Mesenteric fat pad (tissue), 1 donor: ENCODE results near the gene CACNA2D4. TPM values are rescaled to one million over a fixed set of nuclear protein-coding genes. Genes with fewer than 3 reads are reported as not detected.
A peak's percentile ranks its signal among the peaks of the same experiment; 100 is the strongest.

Experiments
- DNase-seq: peaks from one replicate; pipeline ENCODE4 v3.0.0-alpha.2; 2020; ENCODE audit warnings: low spot score
- total RNA-seq: library from RNA; stranded (reverse); fragmentation: NEBNext Ultra II Directional; extraction: Animal tissue kit (Norgen Biotek cat#: 25700); gene quantifications from one replicate; pipeline ENCODE4 v1.2.1, GENCODE V29; 2021
- donor health status: DM: yes; HTN: yes; CAD: no.

The CACNA2D4 gene
- total RNA-seq, 1 donor from 2014 or later: 8.8 TPM

DNA sequence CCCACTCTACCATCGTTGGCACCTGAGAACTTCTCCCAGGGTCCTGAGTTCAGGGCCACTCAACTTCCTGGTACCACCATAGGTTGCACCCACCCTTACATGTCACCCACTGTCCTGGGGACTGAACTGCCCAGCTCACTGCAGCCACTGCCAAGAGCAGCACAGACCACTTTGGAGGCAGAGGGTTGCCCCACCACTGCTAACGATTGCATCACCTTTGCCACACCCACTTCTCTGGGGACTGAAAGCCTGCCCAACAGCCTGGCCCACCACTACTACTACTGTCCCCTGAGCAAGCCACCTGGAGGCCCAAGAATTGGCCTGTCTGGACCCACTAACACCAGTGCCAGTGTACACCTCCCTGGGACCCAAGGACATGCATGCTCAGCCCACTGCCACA lies 27.6 kb downstream of the CACNA2D4 start:
- DNase-seq: no peak

GRCh38 chr12:1890119-1890703 lies 28.2 kb downstream of the CACNA2D4 start:
- peak; percentile 86 for DNase-seq

- DNase-seq: no peak
Measured at GRCh38 chr12:1888923-1889322, 29.5 kb downstream of the CACNA2D4 start.

DNA sequence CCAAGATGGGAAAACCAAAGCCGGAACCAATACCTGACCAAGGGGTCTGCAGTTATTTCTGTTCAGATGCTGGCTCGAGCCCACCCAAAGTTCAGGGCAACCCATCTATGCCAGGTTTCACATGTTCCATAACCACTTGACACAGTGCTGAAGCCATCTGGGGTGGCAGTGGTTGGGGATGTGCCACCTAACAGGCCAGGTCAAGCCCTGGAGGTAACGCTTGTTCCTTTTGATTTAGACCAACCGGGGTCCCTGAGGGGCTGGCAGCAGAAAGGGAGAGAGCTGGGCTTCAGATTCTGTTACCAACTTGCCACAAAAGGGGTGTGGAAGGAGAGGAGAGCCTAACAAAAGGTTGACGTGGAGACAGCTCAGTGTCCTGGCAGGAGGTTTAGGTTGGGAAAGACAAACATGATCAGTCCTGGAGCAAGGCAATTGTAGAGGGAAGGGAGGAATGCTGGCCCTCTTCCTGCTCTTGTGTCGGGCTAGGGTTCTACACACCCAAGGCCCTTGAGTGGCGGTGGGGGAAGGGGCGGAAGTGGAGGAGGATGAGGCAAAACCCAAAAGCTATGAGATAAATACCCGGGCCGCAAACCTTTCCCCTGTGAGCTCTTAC lies 31.9 kb downstream of the CACNA2D4 start:
- peak; percentile 82 for DNase-seq

- no peak for DNase-seq
Measured at GRCh38 chr12:1885599-1886245, 32.7 kb downstream of the CACNA2D4 start.

GRCh38 chr12:1885082-1885596 lies 33.3 kb downstream of the CACNA2D4 start:
- no peak for DNase-seq

- DNase-seq: no peak
Measured at GRCh38 chr12:1884651-1885050, 33.8 kb downstream of the CACNA2D4 start.

GRCh38 chr12:1883513-1883912 lies 34.9 kb downstream of the CACNA2D4 start:
- DNase-seq: no peak

- DNase-seq: no peak
Measured at GRCh38 chr12:1882850-1883470, 35.5 kb downstream of the CACNA2D4 start.

GRCh38 chr12:1882405-1882804 lies 36.0 kb downstream of the CACNA2D4 start:
- no peak for DNase-seq

- DNase-seq: no peak
Measured at GRCh38 chr12:1881936-1882335, 36.5 kb downstream of the CACNA2D4 start.

DNA sequence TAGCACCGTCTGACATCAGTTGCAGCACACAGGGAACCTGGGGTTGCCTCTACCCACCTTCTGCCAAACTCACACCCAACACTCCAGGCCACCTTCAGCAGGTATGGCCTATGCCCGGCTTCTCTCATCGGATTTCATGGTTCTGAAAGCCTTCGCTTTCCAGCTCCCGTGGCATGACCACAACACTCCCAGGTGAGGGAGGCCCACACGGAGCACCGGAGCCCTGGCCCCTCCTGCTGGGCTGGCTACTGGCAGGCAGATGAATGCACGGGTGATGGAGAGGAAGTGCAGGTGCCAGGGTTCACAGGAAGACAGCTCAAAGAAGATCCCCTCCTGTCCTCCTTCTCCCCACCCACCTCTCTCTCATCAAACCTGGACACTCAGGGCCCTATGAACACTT lies 37.2 kb downstream of the CACNA2D4 start:
- no peak for DNase-seq

- peak; percentile 86 for DNase-seq
Measured at GRCh38 chr12:1880876-1881275, 37.6 kb downstream of the CACNA2D4 start.

GRCh38 chr12:1880153-1880845 lies 38.2 kb downstream of the CACNA2D4 start:
- DNase-seq: peak; percentile 82

DNA sequence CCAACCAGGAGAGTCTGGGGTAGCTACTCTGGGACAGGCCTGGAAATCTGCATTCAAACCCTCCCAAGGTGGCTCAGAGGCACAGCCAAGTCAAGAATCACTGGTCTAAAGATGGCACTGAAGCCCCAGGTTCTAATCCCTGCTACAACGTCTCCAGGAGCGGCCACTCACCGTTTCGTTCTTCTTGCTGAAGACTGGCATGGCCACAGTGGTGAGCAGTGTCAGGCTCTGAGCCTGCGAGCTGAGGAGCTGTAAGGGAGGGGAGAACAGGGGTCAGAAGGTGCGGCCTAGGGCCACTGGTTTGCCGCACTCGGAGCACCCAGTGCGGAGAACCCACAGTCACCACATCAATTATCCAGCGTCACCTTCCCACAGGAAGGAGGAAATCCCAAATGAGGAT lies 38.8 kb downstream of the CACNA2D4 start:
- DNase-seq: peak; percentile 79

- DNase-seq: no peak
Measured at GRCh38 chr12:1878695-1879094, 39.8 kb downstream of the CACNA2D4 start.

- DNase-seq: no peak
Measured at GRCh38 chr12:1878214-1878613, 40.2 kb downstream of the CACNA2D4 start.

DNA sequence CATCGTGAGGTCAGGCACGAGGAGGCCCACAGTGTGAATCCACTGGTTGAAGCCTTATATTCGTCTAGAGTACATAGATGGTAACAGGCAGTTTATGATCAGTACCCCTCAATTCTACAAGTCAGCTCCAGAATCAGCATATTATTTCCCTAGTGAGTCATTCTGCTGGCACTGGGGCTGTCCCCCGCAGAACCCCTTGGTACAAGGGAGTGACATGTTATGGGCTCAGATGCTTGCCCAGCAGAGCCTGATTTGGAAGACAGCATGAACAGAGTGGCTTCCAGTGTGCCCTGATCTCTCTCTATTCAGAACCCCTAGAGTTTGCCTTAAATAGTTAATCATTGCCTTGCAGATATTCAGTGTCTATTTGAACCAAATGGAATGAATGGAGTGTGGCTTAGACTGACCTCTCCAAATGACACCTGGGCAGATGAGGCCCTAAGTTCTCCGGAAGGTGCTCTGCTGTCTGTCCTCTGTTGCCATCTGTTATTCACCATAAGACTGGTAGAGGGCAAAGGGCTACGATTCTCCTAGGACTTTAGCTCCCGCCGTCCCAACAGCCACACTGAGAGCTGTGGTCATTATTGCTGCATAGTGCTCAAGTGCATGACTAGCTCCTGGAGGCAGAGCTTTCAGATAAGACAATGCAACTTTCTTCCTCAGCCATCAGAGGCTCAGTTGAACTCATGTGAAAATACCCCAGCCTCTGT lies 41.1 kb downstream of the CACNA2D4 start:
- DNase-seq: no peak

DNA sequence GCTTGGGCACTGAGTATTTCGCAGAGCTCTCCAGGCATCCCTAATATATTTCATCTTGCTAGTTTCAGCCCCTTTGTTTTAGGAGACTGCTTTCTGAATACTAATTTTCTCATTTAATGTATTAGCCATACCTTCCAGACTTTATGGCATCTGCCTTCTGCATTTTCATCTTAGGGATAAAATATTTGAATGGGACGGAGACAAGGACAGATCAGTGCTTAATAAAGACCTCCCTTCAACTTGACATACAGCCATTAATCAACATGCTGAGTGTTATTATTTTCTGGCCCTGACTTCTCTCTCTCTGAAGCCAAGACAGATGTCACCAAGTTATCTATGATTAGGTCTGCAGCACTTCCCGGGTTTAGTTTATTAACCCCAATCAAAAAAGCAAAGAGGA lies 42.4 kb downstream of the CACNA2D4 start:
- DNase-seq: no peak

DNA sequence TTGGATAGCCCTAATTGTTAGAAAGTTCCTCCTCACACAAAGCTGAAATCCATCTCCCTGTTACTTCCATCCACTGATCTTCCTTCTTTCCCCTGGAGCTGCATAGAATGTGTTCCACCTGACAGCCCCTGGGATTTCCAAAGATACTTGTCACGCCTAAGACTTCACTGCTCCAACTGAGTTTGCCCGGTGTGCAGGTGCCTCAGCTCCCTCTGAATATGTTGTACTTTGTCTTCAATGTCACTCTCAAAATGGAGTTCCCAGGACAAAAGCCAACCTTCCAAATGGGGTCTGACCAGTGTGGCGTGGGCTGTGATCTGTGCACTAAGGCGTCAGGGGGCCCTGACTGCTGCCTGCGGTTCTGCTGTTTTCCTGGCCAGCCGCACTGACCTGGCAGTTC lies 42.8 kb downstream of the CACNA2D4 start:
- no peak for DNase-seq
